Hindlimb muscle (tissue), 1 donor: ENCODE results near the gene NOP14. TPM values are rescaled to one million over a fixed set of nuclear protein-coding genes. Genes with fewer than 3 reads are reported as not detected.
"Not testable (repeated sequence)": the region's sequence is repeated elsewhere in the genome, so short reads cannot be mapped to it uniquely, and the experiment has no call there.

ENCODE experiments used
- DNase-seq: peaks from one replicate; pipeline ENCODE4 v3.0.0-alpha.2; 2013
- polyA plus RNA-seq: library from polyadenylated mRNA; unstranded; fragments of 120-200 nt; gene quantifications from one replicate; pipeline ENCODE4 v1.2.1, GENCODE V29; 2013; ENCODE audit not compliant: insufficient read length

NOP14 gene
- 27.0 TPM for polyA plus RNA-seq

DNA sequence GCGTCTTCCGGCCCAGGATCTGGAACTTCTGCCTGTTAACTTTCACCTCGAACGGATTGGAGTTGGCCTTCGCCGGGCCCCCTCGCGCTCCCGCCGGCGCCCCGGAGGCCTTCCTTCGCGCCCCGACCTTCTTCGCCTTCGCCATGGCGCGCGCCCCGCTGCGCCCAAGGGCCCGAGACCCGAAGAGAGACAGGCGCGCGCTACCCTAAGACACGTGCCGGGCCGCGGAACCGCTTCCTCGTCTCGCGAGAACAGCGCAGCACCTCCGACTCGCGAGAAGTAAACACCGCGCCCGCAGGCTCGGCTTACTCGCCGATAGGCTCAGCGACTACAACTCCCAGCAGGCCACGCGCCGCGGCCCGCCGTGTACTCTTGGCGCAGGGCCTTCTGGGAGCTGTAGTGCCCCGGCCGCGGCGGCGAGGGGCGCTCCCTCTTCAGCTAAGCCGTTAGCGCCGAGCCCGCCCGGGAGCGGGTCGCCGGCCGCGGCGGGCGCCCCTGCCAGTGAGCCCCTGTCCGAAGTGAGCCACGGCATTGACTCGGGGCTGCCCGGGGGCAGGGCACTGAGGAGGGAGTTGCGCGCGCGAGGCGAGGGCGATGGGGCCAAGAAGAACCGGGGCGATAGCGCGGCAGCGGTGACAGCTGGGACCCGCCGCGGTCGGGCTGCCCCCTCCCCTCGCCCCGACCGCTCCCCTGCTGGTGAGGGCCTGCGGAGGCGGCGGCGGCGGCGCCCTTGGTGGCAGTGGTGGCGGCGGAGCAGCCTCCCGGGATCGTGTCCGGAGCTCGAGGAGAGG is at the start of gene NOP14, which contains the start of gene GRK4:
Gene NOP14, minus strand, starts transcription at position 232 of the 791 bp plus-strand sequence. Its CDS starts 87 bp downstream, at position 145.
Gene GRK4, plus strand, starts transcription at position 397 of the 791 bp plus-strand sequence. CDS start 500 bp downstream, outside the sequence.
- peak; percentile 99 for DNase-seq

DNA sequence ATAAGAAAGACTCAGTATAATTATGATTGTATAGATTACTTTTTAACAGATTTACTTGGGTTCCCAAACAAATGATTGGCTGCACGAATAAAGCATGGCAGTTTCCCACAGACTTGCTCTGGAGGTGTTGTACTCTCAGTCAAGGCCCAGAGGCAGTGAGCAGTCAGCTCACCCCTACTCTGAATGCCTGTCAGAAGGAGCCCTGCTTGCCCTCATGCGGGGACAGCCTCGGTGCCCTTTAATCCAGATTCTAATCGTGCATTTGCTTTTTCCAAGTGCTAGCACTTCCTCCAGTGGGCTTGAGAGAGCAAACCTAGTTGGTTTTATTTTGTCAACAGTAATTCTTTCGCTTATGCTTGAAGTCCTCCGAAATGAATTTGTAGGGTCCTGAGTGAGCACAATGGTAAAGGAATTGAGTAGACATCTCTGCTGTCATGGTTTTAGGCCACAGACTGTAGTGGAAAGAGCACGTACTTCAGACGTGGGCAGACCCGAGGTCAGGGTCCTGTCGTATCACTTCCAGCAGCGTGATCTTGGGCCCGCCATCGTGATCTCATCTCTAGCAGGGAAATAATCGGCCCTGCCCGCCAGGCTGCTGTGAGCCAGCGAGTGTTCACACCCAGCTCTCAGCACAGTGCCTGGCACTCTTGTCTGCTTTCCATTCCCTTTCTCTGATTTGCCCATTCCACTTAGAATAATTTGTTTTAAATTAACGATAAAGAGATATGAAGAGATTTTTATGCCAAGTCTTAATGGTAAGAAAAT is 48.4 kb upstream of the NOP14 start:
- DNase-seq = no peak

DNA sequence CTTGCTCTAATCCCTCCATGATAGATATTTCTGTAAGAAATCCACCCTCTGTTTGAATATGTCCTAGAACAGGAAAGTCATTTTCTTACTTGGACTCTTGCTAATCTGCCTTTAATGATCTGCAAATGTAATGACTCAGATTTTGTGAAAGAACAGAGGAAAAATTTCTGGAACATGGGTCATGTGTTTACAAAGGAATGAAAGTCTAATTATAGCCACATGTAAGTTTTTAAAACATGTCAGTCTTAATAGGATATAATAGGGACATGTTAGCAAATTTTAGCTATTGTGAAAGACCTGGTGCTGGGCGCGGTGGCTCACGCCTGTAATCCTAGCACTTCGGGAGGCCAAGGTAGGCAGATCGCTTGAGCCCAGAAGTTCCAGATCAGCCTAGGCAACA is 47.8 kb upstream of the NOP14 start:
- DNase-seq = no peak

DNA sequence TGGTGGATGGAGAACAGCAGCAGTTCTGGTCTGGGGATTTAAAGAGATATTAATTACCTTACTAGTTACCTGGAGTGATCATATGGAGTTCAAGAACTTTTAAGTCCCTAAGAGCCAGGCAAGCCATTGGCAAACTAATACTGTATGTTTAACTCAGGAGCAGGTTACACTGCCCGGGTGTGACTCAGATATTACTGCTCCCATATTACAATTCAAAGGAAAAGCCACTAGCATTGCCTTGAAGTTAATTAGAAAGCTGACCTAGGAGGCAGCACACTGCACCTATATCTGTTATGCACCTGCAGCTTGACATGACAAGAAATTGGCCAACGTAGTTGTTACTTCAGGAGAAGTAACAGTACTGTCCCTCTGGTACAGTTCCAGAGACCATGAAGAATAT is 47.4 kb upstream of the NOP14 start:
- no peak for DNase-seq

DNA sequence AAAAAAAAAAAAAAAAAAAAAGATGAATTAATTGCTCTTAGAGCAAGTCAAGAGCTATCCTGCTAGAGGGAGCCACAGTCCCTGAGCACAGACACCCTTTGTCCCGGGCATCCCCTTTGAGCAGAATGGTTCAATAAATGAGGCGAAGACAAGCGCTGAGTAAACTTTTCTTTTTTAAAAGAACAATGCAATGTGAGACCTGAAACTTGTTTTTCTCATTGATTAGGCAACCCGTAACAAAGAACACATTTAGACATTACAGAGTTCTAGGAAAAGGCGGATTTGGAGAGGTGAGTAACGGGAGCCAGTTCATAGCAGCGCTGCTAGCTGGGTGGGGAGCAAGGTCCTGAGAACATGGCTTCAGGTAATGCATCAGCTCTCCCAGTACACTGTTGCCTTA is 46.2 kb upstream of the NOP14 start:
- DNase-seq = no peak

DNA sequence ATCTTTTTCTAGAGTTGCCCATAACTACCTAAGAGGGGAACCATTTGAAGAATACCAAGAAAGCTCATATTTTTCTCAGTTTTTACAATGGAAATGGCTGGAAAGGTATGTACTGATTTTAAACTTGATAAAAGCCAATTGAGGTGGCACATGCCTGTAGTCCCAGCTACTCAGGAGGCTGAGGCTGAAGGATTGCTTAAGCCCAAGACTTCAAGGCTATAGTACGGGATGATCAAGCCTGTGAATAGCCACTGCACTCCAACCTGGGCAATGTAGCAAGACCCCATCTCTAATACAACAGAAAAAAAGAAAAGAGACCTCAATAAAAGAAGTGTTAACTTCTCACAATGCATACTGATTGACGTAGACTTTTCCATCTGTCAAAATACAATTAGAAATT is 44.5 kb upstream of the NOP14 start:
- no peak for DNase-seq

DNA sequence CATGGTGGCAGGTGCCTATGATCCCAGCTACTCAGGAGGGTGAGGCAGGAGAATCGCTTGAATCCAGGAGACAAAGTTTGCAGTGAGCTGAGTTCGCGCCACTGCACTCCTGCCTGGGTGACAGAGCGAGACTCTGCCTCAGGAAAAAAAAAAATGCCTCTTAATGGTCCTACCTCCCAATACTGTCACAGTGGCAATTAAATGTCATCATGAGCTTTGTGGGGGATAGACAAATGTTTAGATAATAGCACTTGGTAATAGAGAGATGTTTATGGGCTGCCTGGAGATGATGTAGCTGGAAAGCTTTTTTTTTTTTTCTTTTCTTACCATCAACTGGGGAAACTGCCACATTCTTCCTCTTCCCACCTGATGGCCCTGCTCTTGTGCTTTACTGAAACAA is 33.2 kb upstream of the NOP14 start:
- DNase-seq = no peak

DNA sequence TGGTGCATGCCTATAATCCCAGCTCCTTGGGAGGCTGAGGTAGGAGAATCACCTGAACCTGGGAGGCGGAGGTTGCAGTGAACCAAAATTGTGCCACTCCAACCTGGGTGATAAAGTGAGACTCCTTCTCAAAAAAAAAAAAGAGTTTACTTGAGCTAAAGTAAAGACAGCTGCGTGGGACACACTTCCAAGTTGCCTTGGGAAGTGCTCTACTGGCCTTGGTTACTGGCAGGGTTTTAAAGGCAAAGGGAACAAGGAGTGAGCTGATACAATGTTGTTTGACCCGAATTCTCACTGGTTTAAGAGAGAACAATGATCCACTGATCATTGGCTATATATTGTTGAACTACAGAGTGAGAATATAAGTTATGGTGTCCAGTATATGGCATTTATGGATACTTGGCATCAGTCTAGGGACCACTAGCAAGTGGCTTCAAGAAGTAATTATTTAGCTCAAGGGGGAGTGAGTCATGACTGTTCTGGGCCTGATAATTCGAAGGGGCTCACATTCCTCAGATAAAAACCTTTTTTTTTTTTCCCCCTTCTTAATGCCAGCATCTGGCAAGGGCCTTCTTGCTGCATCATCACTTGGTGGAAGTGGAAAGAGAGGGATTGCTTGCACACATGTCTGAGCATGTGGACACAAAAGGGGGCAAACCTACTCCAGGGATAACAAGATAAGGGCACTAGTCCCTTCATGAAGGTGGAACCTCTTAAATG is 32.5 kb upstream of the NOP14 start:
- no peak for DNase-seq

DNA sequence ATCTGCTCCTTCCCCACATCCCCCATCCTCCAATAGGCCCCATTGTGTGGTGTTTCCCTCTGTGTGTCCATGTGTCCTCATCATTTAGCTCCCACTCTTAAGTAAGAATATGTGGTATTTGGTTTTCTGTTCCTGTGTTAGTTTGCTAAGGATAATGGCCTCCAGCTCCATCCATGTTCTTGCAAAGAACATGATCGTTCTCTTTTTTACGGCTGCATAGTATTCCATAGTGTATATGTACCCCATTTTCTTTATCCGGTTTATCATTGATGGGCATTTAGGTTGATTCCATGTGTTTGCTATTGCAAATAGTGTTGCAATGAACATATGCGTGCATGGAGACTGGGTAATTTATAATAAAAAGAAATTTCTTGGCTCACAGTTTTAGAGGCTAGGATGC is 31.7 kb upstream of the NOP14 start:
- no peak for DNase-seq

DNA sequence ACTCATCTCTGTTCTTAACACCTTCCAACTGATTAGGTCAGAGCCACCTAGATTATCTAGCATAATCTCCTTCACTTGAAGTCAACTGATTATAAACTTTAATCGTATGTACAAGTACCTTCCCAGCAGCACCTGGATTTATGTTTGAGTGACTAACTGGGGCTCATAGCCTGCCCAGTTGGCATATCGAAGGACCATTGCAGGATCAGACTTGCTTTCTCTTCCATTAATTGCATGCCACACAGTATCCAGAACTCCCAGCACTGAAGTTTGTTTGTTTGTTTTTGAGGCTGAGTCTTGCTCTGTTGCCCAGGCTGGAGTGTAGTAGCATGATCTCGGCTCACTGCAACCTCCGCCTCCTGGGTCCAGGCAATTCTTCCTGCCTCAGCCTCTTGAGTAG is 28.0 kb upstream of the NOP14 start:
- no peak for DNase-seq

DNA sequence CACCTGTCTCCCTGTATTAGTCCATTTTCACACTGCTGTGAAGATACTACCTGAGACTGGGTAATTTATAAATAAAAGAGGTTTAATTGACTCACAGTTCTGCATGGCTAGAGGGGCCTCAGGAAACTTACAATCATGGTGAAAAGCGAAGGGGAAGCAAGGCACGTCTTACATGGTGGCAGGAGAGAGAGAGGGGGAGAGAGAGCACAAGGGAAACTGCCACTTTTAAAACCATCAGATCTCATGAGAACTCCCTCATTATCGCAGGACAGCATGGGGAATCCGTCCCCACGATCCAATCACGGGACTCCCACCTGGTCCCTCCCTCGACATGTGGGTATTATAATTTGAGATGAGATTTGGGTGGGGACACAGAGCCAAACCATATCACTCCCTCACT is 20.5 kb upstream of the NOP14 start:
- DNase-seq = not testable (repeated sequence)

DNA sequence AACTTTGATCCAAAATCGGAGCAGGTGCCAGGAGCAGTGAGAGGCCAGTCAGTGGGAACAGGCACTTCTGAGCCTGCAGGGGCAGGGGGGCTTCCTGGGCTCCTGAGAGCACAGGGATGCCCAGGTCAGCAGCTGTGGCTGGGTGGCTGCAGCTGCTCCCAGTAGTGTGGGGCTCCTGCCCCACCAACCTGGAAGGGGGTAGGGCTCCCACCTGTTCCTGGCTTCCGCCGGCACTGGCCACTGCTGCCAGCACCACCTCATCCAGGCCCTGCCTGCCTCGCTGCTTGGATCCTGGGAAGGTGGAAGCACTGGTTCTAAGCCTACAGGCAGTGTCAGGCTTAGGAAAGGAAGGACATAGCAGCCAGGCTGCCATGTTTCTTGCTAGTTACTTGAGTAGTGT is 18.8 kb upstream of the NOP14 start:
- DNase-seq = no peak

DNA sequence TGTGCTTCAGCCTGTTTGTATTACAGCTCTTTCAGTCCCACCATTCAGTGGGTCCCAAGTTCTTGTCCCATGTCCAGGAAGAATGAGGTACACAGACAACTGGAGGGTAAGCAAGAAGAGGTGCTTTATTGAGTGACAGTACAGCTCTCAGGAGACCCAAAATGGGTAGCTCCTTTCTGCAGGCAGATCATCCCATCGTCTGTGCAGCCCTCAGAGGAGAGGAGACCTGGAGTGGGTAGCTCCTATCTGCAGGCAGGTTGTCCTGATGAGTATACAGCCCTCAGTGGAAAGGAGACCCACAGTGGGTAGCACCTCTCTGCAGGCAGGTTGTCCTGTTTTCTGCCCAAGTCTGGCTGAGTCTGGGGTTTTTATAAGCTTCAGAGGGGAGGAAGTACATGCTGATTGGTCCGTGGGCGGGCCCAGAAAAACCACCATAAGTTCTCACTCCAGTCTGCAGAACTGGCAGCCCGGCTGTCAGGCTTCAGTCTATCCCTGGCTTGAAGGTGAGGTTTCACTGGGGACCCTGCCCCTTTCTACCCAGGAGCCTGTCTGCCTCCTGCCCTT is 18.1 kb upstream of the NOP14 start:
- DNase-seq = no peak

DNA sequence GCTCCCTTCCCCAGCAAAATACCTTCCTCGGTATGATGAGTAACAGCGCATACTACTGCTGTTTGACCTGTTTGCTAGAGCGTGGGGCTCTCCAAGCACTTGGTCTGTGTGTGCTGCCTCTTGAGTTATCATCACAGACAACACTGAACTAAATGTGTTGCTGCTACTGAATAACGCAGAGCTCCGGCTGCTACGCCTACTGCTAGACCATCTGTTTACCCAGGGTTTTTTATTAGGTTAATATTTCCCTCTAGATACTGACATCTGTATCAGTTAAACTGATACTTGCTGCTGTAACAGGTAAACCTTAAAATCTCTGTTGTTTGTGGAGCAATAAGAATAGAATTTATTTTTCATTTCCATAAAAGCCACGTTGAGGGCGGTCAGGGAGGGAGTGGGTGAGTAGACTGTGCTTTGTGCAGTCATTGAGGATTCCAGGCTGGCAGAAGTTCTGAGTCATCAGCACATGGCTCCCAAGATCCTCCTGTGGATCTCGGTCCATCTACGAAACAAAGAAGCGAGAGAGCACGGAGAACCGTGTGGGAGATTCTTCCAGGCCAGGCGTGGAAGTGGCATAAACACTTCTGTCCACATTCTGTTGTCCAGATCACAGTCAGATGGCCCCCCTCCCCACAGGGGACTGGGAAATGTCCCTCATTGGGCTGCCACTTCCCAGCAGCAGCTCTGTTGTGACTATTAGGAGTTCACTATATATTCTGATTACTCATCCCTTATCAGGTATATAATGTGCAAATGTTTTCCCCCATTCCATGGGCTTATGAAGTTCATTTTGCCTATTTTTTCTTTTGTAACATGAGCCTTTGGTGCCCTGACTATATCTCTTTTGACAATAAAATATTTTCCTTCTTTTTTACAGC is 14.2 kb upstream of the NOP14 start:
- DNase-seq = no peak

DNA sequence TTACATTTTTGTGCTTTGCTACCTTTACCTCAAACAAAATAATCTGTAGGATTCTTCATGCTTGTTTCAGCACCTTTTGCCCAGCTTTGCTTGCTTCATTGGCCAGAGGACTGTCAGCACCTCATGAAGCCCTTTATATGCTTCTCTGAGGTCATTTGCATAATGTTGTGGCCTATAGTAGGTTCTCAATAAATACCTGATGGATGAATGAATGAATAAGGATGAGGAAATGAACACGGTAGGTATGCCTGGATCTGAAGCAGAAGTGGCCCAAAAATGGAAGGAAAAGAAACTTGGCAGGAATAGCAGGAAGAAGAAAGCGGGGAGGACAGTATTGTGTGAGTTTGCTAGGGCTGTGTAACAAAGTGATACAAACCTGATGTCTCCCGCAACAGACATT is 8.1 kb upstream of the NOP14 start:
- DNase-seq = no peak

DNA sequence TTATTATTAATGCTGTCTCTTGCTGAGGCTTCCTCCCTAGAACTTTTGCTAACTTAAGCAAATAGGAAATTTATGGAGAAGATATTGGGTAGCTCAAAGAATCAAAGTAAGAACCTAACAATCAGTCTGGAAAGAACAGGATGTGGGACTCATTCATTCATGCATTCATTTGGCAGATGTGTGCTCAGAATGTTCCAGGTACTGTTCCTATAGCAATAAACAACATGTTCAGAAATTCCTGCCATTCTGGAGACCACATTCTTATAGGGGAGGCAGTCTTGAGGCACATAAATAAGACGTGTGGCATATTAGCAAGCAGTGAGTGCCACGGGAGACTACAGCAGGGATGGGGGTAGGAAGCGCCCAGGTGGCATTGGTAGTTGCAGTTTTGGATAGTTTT is 5.2 kb upstream of the NOP14 start:
- no peak for DNase-seq

DNA sequence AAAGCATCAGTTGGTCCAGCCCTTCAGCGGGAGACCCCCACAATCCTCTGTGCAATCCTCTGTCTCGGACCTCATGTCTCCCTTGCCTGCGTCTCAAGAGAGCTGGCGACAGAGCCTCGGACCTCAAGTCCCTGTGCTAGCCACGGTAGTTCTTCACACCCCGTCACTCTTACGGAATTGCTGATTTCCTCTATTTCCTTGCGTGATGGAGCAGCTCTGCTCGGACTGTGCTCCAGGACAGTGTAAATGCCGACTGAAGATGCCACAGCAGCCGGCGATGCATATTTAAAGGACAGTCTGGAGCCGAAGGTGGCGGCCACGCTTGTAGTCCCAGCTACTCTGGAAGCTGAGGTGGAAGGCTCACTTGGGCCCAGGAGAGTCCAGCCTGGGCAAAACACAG is 2.1 kb upstream of the NOP14 start:
- no peak for DNase-seq

DNA sequence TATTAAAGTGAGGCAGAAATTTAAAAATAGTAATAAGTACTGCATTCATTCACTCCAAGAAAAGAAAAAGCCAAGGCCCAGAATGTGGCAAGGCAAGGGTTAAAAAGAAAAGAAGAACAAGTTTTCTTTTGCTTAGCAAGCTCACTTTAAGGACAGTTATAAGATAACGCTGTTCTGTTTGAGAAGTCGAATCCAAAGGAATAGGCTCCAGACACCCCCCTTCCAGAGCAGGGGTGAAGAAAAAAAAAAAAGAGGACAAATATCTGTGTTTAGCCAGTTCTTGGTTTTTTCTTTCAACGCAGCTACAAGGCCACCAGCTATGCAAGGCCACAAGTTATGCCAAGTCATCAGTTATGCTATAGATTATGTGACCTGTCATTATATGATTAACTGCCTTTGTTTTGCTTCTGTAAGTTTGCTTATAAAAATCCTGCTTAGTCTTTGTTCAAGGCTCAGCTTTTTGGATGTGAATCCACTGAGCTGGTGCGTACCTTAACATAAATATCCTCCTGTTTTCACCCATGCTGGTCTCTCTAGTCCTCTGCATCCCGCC is 1.6 kb upstream of the NOP14 start:
- DNase-seq = no peak

DNA sequence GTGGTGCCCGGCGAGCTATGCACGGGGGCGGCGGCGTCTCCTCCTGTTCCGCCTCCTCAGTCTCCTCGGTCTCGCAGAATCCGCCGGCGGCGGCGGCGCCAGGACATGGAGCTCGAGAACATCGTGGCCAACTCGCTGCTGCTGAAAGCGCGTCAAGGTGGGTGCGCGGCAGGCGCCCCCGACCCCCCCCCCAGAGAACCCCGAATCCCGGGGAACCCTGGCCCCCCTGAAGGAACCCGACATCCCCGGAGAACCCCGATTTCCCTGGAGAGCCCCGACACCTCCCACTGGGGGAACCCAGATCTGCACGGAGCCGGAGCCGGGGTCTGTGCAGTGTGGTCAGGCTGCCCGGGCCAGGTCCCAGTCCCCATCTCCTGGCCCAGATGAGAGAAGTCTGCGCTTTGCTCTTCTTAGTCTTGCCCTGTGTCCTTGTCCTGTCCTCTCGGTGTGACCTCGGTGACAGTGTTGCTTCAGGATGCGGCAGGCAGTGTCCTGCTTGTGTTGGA is 813 bp upstream of the NOP14 start:
- no peak for DNase-seq

DNA sequence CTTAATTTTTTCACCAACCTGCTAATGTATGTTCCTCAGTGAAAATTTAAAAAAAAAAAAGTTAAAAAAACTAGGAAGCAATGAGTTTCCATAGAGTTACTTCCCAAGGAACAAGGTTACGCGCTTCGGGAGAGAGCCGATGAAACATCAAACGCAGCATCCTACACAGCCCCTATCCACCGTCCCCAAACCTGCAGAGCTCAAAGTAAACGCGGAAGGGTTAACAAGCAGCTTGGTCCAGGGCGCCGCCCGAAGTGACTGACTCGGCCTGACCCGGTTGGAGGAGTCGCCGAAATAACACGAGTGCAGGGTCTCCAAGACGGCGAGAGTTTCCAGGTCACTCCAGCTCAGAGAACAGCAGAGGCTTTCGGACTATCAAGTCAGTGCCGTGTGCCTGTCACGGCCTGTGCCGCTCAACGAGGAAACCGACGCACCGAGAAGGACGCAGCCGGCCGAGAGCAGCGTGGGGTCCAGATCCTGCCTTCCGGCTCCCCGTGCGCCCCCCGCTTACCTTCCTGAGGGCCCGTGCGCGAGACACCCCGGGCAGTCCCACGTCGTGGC is 512 bp downstream of the NOP14 start:
- DNase-seq = no peak
